ENCODE data around the gene NPHP4.

The NPHP4 gene

DNA sequence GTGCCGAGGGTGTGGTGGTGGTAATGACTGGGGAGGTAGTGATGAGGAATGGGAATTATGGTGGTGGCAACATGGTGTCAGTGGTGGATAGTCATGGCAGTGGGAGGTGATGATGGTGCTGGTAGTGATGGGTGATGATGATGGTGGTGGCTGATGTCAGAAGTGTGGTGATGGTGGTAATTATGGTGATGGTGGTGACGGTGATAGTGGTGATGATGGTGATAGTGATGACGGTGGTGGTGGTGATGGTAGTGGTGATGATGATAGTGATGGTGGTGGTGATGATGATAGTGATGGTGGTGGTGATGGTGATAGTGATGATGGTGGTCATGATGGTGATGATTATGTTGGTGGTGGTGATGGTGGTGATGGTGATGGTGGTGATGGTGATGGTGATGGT lies 162.8 kb downstream of the NPHP4 start:
- DNase-seq (no peak), ATAC-seq (no peak)
- no peaks in the 10 kb centered on the region for H3K4me1 Mint-ChIP-seq
- no peak overlapping the region for H3K4me3 Mint-ChIP-seq
- H3K9me3 Mint-ChIP-seq = peaks cover 6 to 10% of the 10 kb centered on the region in 2 donors
- H3K27ac Mint-ChIP-seq = no peak overlapping the region
- peaks cover 33% of the 10 kb centered on the region for H3K27me3 Mint-ChIP-seq

DNA sequence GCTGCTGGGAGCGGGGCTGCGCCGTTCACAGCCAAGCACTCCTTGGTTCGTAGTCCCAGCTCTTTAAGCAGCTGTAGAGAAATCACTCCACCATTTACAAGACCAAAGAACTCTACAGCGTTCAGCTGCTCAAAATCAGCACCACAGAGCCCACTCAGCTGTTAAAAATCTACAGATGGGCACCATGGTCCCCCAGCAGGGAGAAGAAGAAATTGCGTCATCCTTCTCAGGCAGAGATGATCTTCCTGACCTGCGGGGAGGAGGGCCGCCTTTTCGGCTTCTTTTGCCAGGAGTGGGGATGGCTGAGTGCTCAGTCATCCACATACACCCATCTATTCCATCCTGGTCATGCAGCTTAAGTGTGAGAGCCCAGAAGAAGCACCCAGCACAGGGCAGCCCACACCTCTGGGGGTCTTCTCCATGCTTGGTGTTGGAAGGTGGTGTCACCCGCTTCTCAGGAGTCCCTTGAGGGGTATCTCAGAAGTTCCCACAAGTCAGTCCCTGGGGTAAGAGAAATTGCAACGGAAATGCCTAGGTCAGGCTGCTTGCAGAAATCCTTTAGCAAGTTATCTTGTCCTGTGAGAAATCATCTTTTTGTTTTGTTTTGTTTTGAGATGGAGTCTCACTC lies 163.8 kb downstream of the NPHP4 start:
- no peak for ATAC-seq
- H3K4me1 Mint-ChIP-seq = no peaks in the 10 kb centered on the region
- peaks cover 33% of the 10 kb centered on the region for H3K27me3 Mint-ChIP-seq
- no peak overlapping the region for H3K4me3 Mint-ChIP-seq
- H3K27ac Mint-ChIP-seq = no peak overlapping the region
- DNase-seq = no peak
- H3K9me3 Mint-ChIP-seq = peaks cover 6 to 10% of the 10 kb centered on the region in 2 donors

DNA sequence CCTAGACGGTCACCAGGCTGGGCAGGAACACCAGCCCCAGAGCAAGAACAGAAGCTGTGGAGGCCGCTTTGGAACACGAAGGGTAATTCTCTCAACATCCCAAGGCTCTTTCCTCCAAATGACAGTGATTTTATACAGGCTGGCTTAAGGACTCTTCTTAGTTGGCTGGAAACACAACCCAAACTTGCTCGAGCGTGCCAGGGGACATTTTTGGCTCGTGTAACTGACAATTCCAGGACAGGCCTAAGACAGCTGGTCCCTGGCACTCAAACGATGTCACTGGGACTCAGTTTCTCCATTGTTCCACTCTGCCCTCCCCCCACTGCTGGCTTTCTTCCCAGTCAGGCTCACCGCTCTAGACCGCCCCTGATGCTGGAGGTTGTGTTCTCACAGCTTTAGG lies 164.7 kb downstream of the NPHP4 start:
- no peak overlapping the region for H3K27ac Mint-ChIP-seq
- peaks cover 6 to 10% of the 10 kb centered on the region in 2 donors for H3K9me3 Mint-ChIP-seq
- DNase-seq (no peak), ATAC-seq (no peak)
- no peak overlapping the region for H3K4me3 Mint-ChIP-seq
- no peaks in the 10 kb centered on the region for H3K4me1 Mint-ChIP-seq
- peaks cover 33% of the 10 kb centered on the region for H3K27me3 Mint-ChIP-seq

DNA sequence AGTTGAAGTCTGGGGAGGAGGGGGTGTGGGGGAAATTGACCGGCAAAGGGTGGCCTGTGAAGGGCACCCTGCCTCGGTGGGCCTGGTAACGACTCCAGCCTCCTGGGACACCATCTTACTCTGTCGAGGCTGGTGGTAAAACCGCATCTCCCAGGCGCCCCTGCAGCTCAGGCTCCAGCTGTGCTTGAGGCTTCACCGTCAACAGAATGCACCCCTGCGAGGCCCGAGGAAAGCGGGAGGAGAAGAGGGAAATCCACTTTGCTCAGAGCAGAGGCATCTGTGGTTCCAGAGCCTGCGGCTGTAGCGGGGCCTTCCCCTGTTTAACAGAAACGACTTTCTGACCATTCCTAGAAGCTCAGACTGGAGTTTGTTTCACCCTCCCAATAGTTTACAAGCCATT lies 165.6 kb downstream of the NPHP4 start:
- DNase-seq (no peak), ATAC-seq (no peak)
- no peak overlapping the region for H3K4me3 Mint-ChIP-seq

DNA sequence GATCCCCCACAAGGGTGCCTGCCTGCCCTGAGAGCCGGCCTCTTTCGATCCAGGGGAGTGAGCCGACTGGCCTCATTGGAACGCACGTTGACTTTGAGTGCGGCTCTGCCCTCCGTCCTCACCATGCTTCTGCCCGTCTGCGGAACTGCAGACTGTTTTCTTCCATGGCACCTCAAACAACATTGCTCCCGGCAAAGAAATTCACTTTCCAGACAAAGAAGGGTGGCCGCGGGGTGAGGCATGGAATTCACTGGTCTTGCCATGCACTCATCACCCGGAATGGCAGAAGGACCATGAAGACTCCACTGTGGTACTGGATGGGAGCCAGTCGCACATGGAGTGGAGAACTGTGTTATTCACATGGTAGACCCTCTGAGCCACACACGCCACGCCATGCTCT lies 169.5 kb downstream of the NPHP4 start:
- H3K27me3 Mint-ChIP-seq = peaks cover 44% of the 10 kb centered on the region
- H3K9me3 Mint-ChIP-seq = peaks cover 0 to 5% of the 10 kb centered on the region in 2 donors
- no peak overlapping the region for H3K27ac Mint-ChIP-seq
- H3K4me1 Mint-ChIP-seq = no peaks in the 10 kb centered on the region
- no peak for DNase-seq
- no peak overlapping the region for H3K4me3 Mint-ChIP-seq
- ATAC-seq = no peak

More for the DNA sequence above, 165.6 kb downstream of the NPHP4 start:
- H3K27me3 Mint-ChIP-seq = peaks cover 30% of the 10 kb centered on the region
- no peaks in the 10 kb centered on the region for H3K4me1 Mint-ChIP-seq
- no peak overlapping the region for H3K27ac Mint-ChIP-seq
- H3K9me3 Mint-ChIP-seq = peaks cover 6 to 10% of the 10 kb centered on the region in 2 donors

DNA sequence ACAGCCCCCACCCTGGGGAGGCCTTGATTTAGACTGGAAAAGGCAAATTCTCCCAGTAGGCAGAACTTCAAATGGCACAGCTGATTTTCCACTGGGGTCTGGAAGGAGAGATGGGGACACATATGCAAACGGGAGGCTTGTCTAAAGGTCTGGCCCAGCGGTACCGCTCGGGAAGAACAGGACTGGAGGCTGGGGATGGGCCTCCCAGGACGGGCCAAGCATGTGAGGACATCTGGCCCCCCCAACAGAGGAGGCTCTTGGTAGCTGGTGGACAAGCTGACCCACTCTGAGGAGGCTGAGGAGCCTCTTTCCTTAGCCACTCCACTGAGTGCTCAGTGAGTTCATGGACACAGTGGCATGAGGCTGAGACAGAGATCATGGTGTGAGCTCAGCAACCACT lies 170.0 kb downstream of the NPHP4 start:
- H3K27me3 Mint-ChIP-seq = peaks cover 44% of the 10 kb centered on the region
- ATAC-seq (no peak), DNase-seq (no peak)
- no peak overlapping the region for H3K4me3 Mint-ChIP-seq
- peaks cover 0 to 5% of the 10 kb centered on the region in 2 donors for H3K9me3 Mint-ChIP-seq
- H3K4me1 Mint-ChIP-seq = no peaks in the 10 kb centered on the region
- no peak overlapping the region for H3K27ac Mint-ChIP-seq

DNA sequence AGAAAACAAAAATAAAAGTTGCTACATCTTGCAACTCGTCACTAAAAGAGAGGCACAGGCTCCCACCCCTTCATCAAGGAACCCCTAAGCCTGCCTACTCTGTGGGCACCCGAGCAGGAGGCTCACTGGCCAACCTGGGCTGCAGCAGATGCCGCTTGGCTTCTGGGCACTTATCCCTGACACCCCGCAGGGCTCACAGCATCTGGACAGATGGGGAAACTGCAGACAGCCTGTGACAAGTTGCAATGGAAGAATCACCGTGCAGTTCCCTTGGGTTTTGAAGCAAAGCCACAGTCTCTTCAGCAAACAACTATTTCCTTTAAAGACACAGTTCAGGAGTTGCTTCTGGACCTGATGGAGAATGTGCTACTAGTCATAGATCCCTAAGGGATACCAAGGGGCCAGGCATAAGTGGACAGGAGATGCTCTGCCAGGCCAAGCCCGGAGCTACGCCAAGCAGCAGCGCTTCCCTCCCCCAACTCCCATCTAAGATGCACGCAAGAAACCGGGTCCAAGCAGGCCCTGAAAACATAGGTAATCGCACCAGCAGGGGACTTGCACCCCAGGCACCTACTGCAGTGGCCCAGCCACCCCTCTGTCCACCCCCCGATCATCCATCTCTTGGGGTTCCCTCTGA lies 170.6 kb downstream of the NPHP4 start:
- ATAC-seq (no peak), DNase-seq (no peak)
- Mint-ChIP-seq H3K4me1 (no peaks in the 10 kb centered on the region), H3K4me3 (no peak overlapping the region), H3K27ac (no peak overlapping the region), H3K27me3 (peaks cover 44% of the 10 kb centered on the region), H3K9me3 (peaks cover 0 to 5% of the 10 kb centered on the region in 2 donors)

DNA sequence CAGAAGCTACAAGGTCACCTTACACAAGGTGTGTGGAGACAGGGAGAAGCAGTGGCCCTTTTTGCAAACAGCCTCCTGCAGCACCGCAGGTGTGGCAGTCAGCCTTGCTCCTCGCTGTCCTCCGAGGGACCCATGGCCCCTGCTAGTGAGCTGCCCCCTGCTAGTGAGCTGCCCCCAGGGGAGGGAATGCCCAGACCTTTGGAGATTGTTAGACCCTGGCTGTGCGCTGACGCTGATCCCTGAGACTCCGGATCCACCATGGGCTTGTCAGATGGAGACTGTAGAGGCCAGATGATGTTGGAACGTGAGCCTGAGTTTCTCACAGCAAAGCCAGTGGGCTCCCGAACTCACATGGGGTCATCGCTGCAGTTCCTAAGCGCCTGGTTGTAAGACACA lies 172.2 kb downstream of the NPHP4 start:
- Mint-ChIP-seq H3K27me3 (peaks cover 45% of the 10 kb centered on the region), H3K4me3 (no peak overlapping the region), H3K4me1 (no peaks in the 10 kb centered on the region), H3K27ac (no peak overlapping the region), H3K9me3 (peaks cover 0 to 5% of the 10 kb centered on the region in 2 donors)
- DNase-seq (no peak), ATAC-seq (no peak)

DNA sequence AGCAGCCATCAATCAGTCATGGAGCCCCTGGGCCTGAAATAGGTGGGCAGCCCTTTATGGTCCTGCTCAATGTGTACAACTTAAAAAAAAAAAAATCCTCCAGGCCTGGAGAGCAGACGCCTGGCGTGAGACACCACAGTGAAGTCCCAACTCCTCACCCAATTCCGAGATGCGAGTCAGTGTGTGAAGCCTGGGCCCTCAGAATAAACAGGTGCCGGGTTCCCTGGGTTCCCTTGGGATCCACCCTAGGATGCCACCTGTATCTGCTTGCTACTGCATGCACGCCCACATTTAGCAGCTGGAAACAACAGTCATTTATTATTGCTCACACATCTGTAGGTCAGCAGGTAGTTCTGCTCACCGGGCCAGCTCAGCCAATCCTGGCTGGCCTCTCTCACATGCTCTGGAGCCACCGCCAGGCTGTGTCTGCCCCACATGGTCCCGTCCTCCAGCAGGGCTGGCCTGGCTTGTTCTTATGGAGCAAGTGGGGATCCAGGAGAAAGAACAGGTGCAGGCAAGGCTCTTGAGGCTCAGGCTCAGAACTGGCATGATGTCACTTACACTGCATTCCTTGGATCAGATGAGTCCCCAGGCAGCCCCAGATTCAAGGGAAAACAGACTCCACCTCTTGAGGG lies 172.7 kb downstream of the NPHP4 start:
- Mint-ChIP-seq H3K4me1 (no peaks in the 10 kb centered on the region), H3K9me3 (peaks cover 0 to 5% of the 10 kb centered on the region in 2 donors), H3K4me3 (no peak overlapping the region), H3K27ac (no peak overlapping the region), H3K27me3 (peaks cover 45% of the 10 kb centered on the region)
- DNase-seq (no peak), ATAC-seq (no peak)

DNA sequence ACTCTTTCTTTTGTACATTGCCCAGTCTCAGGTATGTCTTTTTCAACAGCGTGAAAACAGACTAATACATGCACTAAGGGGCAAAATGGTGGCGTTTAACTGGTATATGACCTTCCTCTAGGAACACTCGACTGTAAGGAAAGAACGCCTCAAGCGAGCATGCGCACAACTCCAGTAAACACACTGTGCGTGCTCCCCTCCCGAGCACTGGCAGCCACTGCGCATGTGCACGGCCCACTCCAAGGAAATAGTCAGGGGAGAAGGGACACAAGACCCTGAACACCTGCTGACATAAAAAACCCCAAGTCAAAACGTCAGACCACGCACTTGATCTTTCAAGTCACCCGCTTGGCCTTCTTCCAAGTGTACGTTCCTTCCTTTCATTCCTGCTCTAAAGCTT lies 173.5 kb downstream of the NPHP4 start:
- peak overlapping the region in 1 of 2 donors; percentile 83 for H3K27ac Mint-ChIP-seq
- H3K9me3 Mint-ChIP-seq = peaks cover 0 to 5% of the 10 kb centered on the region in 2 donors
- DNase-seq (no peak), ATAC-seq (no peak)
- no peaks in the 10 kb centered on the region for H3K4me1 Mint-ChIP-seq
- H3K4me3 Mint-ChIP-seq = no peak overlapping the region
- H3K27me3 Mint-ChIP-seq = peaks cover 45% of the 10 kb centered on the region

DNA sequence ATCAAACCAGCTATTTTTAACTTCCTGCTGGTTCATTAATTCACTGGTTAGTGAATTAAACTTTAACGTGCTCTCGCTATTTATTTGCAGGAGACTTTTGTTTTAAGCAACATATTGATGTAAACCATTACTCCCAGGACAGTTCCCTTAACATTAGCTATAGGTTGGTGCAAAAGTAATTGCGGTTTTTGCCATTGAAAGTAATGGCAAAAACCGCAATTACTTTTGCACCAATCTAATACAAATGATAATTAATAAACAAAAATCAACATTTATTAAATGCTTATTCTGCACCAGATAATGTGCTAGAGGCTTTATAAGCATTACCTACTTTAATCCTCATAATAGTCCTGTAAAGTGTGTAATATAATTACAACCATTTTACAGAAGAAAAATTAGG lies 176.5 kb downstream of the NPHP4 start:
- DNase-seq (no peak), ATAC-seq (no peak)
- peaks cover 0 to 5% of the 10 kb centered on the region in 2 donors for H3K9me3 Mint-ChIP-seq
- H3K27ac Mint-ChIP-seq = no peak overlapping the region
- H3K27me3 Mint-ChIP-seq = peaks cover 45% of the 10 kb centered on the region
- no peaks in the 10 kb centered on the region for H3K4me1 Mint-ChIP-seq
- no peak overlapping the region for H3K4me3 Mint-ChIP-seq

DNA sequence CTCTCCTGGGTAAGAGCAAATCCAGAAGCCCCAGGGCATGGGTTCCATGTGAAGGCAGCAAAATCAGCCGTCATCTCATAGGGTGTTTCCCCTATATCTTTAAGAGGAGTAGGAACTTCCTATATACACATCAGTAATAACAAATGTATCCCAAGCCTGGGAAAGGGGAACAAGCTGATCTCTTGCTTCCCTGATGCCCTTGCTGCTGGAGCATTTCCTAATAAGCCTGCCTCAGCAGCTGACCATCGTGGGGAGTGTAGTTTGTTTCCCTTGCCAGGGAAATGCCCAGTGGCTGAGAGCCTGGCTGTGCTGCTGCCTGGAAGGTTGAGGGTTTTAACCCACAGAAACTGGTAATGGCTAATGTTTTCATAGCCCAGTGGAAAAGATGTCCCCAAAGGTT lies 177.0 kb downstream of the NPHP4 start:
- H3K9me3 Mint-ChIP-seq = peaks cover 0 to 5% of the 10 kb centered on the region in 2 donors
- H3K27ac Mint-ChIP-seq = no peak overlapping the region

DNA sequence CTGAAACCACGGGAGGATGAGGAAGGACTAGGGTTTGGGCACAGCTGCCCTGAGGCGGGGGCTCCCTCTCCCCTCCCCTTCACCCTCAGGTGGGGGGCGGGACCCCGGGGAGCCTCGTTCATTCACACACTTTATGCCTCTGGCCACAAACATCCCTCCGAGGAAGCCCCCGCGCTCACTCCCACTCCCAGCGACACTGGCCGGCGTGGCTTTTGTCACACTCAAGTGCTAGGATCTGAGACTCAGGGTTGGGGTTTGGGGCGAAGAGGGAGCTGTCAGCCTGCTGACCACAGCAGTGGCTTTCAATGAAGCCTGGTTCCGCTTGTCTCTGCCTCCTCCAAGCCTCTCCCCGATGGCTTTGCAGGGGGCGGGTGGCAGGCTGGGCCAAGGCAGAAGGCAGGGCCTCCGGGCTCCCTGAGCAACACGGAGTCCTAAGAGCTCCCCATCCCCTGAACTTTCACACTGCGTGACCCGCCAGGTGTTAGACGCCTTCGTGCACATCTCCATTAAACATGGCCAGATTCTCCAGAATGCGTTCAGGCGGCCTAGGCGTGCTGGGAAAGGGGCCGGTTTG lies 178.1 kb downstream of the NPHP4 start:
- Mint-ChIP-seq H3K27ac (no peak overlapping the region), H3K9me3 (peaks cover 0 to 5% of the 10 kb centered on the region in 2 donors), H3K4me1 (no peaks in the 10 kb centered on the region), H3K27me3 (peaks cover 34% of the 10 kb centered on the region), H3K4me3 (no peak overlapping the region)
- no peak for DNase-seq
- ATAC-seq = no peak

More for the DNA sequence above, 177.0 kb downstream of the NPHP4 start:
- Mint-ChIP-seq H3K4me1 (no peaks in the 10 kb centered on the region), H3K27me3 (peaks cover 44% of the 10 kb centered on the region), H3K4me3 (no peak overlapping the region)
- DNase-seq (no peak), ATAC-seq (no peak)

DNA sequence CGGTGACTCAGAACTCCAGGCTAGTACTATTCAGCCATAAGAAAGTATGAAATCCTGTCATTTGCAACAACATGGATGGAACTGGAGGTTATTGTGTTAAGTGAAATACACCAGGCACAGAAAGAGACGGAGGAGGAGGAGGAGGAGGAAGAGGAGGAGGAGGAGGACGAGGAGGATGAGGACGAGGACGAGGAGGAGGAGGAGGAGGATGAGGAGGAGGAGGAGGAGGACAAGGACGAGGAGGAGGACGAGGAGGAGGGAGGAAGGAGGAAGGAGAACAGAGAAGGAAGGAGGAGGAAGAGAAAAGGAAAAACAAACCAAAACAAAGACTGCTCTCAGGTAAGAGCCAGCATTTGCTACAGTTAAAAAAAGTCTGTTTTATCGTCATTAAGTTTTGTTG lies 178.7 kb downstream of the NPHP4 start:
- ATAC-seq (no peak), DNase-seq (no peak)
- peaks cover 27% of the 10 kb centered on the region for H3K27me3 Mint-ChIP-seq
- peaks cover 0 to 2% of the 10 kb centered on the region in 2 donors for H3K9me3 Mint-ChIP-seq
- no peaks in the 10 kb centered on the region for H3K4me1 Mint-ChIP-seq
- H3K4me3 Mint-ChIP-seq = no peak overlapping the region
- H3K27ac Mint-ChIP-seq = no peak overlapping the region

All from stimulated activated naive CD8-positive, alpha-beta T cell treated with anti-CD3 and anti-CD28 coated beads, Interleukin-15, amount 100 ng/mL, for 72 hours (primary cell).